Activated CD4-positive, alpha-beta T cell treated with anti-CD3 and anti-CD28 coated beads, Interleukin-2, amount 50 U/mL, for 24 hours (primary cell): ENCODE results near the gene TBC1D16.

Experiments
- DNase-seq, 2 donors: peaks; one replicate each; pipeline ENCODE4 v3.0.0-alpha.2; 2020; ENCODE audit warnings: low read depth in 1 of 2, low spot score in 1 of 2

TBC1D16 gene

DNA sequence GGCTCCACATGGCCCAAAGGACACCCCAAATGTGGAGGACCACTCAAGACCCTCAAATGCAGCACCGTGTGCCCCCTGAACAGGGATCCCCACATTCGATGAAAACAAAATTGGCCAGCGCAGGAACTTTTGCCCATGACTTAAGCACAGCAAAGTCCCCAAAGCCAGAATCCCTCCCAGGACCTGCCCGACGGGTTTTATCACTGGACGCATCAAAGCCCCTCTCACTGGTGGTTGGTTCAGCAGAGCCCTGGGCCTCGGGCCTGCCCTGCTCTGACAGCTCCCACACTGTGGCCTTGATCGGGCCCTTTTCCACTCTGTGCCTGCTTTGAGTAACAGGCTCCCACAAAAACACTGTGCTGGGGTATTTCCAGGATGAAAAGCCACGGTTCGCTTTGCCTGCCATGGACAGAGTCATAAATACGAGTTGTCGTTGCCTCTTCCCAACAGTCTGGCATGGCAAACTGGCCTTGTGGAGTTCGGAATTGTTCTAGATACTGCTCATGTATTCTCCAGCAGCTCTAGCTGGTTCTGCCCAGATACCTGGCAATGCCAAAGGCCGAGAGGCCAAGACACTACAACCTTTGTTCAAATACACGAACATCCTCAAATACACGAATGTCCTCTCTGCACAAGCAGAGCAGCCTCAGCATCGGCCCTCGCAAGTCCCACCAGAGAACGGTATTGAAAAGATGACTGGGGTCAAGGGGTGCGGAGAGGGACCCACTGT is 46.4 kb downstream of the TBC1D16 start:
- DNase-seq, result no peak

GRCh38 chr17:79988185-79988971 is 47.3 kb downstream of the TBC1D16 start:
- no peak for DNase-seq

GRCh38 chr17:79987935-79988184 is 47.8 kb downstream of the TBC1D16 start:
- DNase-seq, result no peak

DNA sequence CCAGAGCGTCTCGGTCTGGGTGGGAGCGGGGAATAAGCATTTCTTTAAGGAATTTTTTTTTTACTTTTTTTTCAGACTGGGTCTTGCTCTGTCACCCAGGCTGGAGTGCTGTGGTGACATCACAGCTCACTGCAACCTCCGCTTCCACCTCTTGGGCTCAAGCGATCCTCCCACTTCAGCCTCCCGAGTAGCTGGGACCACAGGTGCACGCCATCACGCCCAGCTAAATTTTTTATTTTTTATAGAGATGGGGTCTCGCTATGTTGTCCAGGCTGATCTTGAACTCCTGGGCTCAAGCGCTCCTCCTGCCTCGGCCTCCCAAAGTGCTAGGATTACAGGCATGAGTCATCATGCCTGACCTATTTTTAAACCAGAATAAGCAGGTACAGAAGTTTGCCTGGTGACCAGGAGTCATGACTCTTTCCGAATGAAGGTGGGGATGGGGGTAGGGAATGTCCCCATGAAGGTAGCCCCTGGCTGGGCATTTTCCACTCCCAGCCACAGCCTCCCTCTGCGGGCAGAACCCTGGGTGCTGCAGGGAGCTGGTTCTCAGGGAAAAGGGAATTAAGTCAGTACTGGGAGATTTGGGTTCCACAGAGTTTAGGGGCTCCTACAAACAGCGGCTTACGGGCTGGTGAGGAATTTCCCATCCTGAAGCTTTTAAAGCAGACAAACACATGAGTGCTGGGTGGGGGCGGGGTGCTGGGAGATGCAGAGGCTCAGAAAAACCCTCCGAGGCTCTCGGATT is 48.3 kb downstream of the TBC1D16 start:
- DNase-seq, result no peak

DNA sequence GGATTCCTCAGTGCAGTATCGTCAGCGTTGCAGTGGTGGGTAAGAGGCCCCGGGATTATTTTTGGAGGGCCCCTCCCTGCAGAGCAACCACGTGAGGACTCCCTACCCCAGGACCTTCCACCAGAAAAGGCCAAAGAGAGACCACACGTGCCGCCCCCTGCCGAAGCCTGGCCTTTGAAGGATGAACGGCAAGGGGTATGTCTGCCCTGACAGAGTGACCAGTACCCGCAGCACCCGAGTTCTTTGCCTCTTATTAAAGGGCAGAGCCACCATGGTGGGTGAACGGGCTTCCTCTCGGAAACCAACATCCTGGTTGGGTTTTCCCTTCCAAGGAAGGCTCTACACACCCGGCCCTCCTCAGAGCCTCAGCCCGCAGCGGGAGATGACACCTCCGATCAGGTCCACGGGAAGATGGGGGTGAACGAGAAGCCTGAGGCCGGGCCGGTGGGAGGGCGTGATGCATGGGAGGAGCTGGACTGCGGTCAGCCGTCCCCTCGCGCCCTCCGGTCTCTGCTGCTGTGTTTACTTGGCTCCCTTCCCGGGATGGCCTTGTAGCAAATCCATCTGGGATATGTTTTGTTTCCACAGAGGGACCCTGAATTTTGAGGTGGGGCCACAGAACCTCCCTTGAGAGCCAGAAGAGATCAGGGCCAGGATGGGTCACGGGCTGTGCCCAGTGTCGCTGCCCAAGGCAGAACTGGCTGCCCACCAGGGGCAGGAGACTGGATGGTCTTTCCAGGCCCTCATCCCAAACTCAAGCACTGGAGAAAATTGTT is 49.1 kb downstream of the TBC1D16 start:
- no peak for DNase-seq

DNA sequence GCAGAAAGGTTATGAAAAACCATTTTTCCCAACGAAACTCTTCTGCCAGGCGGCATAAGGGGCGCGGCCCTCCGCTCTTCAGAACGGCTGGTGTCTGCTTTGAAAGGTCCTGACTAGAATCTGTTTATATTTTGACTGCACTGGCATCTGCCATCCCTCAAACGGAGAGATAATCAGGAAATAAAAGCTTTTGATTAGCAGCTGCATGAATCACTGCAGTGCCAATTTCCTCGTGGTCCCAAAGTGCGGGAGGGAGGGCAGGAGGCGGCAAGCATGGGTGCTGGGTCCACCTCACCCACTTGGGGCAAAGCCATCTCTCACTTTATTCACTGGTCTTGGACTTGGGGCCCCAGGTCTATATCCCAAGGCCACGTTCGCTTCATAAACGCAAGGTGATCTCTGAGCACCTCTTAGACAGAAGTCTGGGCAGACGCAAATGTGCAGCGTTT is 49.7 kb downstream of the TBC1D16 start:
- DNase-seq, result no peak

DNA sequence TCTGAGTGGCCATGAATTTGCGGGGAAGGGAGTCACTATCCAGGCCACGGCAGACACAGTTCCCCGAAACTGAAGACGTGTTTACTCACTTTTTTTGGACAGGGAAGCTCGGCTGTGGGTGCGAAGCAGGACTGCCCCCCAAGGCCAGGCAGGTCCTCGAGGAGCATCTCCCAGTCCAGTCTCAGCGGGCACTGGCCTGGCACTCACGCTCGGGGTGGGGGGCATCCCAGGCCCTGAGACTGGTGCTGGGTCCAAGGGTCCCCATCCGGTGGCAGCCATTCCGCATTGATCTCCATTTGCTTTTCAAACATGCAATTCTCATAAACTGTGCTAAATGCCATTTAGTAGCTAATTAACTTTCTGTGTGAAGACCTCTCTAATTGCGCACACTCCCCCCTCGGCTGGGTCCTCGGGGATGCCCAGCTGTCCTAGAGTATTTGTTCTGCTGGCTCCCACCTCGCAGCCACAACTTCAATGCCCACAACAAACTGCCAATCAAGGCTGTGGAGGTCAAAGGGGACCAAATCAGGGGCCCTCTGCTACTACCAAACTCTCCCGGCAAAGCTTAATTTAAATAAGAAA is 50.2 kb downstream of the TBC1D16 start:
- no peak for DNase-seq

DNA sequence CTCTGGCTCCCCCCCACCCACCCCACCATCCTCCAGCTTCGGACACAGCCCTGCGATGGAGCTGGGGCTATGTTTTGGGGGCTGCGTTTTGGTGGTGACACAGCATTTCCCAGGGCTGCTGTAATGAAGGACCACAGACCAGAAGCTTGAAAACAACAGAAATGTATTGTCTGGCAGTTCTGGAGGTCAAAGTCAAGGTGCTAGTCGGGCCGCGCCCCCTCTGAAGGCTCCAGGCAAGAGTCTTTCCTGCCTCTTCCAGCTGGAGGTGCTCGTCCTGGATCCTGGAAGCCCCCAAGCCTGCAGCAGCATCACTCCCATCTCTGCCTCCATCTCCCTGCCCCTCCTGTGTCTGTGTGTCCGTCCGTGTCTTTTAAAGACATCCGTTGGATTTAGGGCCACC is 50.8 kb downstream of the TBC1D16 start:
- no peak for DNase-seq

GRCh38 chr17:79984045-79984840 is 51.4 kb downstream of the TBC1D16 start:
- no peak for DNase-seq

DNA sequence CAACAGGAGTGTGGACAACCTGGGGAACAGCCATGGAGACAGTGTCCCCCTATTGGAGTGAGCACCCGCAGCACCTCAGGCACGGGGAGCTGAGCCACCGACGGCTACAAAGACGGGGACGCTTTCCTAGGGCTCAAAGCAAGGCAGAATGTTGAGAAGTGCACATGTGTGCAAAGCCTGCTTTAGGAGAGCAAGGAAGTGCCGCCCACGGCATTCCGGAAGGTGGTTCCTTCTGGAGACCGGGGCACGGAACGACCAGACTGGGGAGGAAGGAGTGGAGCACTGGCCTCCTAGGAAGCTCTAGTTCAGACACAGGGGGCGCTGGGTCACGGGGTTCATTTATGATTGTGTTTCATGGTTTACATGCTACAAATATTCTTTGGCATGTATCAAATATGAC is 52.2 kb downstream of the TBC1D16 start:
- no peak for DNase-seq

- DNase-seq, result no peak
These were observed 52.7 kb downstream of the TBC1D16 start for GRCh38 chr17:79982986-79983385.

GRCh38 chr17:79981661-79982101 is 54.0 kb downstream of the TBC1D16 start:
- DNase-seq, result no peak

DNA sequence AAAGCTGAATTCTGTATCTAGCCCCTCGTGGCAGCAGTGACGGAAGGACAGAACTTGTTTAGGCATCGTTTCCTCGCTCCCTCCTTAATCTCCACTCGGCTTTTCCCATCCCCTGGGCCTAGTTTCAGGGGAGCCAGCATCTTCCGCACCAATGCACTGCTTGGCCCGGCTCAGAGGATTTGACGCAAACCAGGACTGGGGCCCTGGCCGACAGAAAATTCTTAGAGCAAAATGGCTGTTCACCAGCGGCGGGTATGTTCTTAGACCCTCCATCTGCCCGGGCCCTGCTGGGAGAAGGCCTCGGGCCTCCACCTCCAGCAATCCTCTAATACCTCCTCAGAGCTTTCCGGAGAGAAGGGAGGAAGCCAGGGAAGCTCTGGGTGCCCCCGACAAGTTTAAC is 54.6 kb downstream of the TBC1D16 start:
- DNase-seq, result no peak

- DNase-seq, result no peak
These were observed 55.2 kb downstream of the TBC1D16 start for GRCh38 chr17:79980246-79981043.

- no peak for DNase-seq
These were observed 55.9 kb downstream of the TBC1D16 start for GRCh38 chr17:79979816-79980215.

DNA sequence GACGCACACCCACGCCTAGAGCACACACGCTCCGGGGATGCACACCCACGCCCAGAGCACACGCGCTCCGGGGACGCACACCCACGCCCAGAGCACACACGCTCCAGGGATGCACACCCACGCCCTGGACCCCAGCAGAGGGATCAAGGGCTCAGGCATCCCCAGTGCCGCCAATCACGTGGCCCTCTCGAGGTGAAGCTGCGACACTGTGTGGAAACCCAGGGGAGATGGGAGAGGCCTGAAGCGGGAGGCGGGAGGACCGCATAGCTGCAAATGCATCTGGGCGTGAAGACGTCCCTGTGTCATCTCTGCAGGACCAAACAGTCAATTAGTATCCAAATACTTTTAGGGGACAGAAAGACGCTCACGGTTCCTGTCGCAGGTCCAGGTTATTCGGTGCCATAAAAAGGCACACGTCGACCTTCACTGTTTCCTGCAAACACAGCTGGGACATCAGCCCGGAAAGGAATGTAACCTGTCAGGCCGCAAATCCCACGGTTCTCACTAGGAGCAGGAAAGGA is 56.4 kb downstream of the TBC1D16 start:
- DNase-seq, result no peak

GRCh38 chr17:79978548-79978855 is 57.2 kb downstream of the TBC1D16 start:
- DNase-seq, result no peak

DNA sequence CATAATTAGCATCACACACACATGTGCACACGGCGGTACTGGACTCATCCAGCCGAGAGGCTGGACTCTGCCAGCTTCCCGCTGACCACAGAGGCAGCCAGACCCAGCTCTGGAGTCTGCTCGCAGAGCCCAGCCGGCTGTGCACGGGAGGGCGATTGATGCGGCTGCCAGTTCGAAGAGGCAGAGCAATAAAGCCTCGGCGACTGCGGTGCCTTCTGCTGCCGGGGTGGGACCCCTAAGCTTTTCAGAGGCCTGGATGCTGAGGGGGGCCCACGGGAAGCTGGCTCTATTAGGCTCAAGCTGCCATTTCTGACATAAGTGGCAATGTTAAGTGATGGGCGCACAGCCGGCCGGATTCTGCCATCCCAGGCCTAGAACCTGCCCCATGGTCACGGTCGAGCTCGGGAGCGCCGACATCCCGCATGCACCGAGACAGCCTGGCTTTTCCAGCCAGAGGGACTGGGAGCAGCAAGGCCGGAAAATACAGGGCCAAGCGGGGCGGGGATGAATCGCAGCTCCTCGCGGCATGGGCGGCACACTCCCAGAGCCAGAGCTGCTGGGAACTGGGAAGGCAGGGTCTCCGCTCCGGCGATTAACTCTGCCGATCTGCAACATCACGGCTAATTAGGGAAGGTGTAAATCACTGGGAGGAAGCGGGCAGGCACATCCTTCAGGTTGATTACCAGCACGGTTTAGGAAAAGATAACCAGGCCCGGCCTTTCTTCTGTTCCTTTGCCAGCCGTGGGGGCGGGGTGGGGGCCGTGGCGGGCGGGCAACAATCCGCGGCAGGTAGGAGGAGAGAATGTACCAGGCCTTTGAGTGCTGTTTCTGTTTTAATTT is 57.7 kb downstream of the TBC1D16 start:
- DNase-seq, result no peak
